SK-N-SH treated with all-trans-retinoic acid at 6 μM for 48 hours (cell line): ENCODE measurements around the gene CEP57L1.

ENCODE experiments used
- ARNTL ChIP-seq: fragments of 450-650 bp; formaldehyde crosslinking; IDR thresholded peaks from 2 replicates; pipeline ENCODE4 v1.5.0; 2020; ENCODE audit warnings: low read depth, mild to moderate bottlenecking, moderate library complexity, borderline replicate concordance
- CSDC2 ChIP-seq: fragments of 250-450 bp; sonication (Bioruptor Pico); IDR thresholded peaks from 2 replicates; pipeline ENCODE4 v1.5.0; 2020; ENCODE audit warnings: mild to moderate bottlenecking, moderate library complexity
- ESRRG ChIP-seq: fragments of 250-450 bp; sonication (Bioruptor Pico); IDR thresholded peaks from 2 replicates; pipeline ENCODE4 v1.6.1; 2021; ENCODE audit warnings: mild to moderate bottlenecking
- TOX ChIP-seq: fragments of 250-450 bp; sonication (Bioruptor Pico); IDR thresholded peaks from 2 replicates; pipeline ENCODE4 v1.8.0; 2021; ENCODE audit warnings: mild to moderate bottlenecking, moderate library complexity, borderline replicate concordance
- ZFP3 ChIP-seq: fragments of 250-450 bp; sonication (Bioruptor Pico); IDR thresholded peaks from 2 replicates; pipeline ENCODE4 v1.5.0; 2020; ENCODE audit warnings: mild to moderate bottlenecking, moderate library complexity
- TF ChIP-seq, protein P1 (sequence below): fragments of 250-450 bp; sonication (Bioruptor Pico); IDR thresholded peaks from 2 replicates; pipeline ENCODE4 v1.5.1; 2020; ENCODE audit warnings: low read depth, mild to moderate bottlenecking, moderate library complexity

DNA sequence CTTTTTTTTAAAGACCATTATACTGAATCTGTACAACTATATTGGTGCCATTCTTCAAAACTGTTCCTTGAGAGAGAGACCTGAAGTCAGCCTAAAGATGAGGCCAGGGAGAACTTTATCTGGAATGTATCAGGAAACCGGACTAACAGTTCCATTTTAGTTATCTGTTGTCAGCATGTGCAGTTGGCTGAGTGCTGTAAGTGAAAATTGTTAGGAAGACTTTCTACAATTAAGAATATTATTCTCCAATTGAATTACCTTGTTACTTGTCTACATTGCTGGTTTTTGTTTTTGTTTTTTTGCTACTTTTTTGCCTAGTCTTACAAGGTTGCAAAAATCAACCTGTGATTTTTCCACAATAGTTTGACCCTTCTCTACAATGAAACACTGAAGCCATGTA is 7.5 kb downstream of the CEP57L1 start:
- TF ChIP-seq CSDC2 (CRISPR knock-in tag) (no peak), ZFP3 (CRISPR knock-in tag) (no peak), TOX (CRISPR knock-in tag) (no peak), ESRRG (CRISPR knock-in tag) (no peak), ARNTL (CRISPR knock-in tag) (no peak)
- TF ChIP-seq, protein P1, sequence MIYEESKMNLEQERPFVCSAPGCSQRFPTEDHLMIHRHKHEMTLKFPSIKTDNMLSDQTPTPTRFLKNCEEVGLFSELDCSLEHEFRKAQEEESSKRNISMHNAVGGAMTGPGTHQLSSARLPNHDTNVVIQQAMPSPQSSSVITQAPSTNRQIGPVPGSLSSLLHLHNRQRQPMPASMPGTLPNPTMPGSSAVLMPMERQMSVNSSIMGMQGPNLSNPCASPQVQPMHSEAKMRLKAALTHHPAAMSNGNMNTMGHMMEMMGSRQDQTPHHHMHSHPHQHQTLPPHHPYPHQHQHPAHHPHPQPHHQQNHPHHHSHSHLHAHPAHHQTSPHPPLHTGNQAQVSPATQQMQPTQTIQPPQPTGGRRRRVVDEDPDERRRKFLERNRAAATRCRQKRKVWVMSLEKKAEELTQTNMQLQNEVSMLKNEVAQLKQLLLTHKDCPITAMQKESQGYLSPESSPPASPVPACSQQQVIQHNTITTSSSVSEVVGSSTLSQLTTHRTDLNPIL (CRISPR knock-in tag): no peak
